Hair follicular keratinocyte (primary cell): Measurements from ENCODE around the gene ADH6. TPM values are rescaled to one million over a fixed set of nuclear protein-coding genes. Genes with fewer than 3 reads are reported as not detected.

ENCODE experiments used
- total RNA-seq: library from RNA; depleted of rRNA; stranded (reverse); fragments of >200 nt; gene quantifications from 2 replicates; pipeline ENCODE4 v1.2.3, GENCODE V29; 2015

ADH6 gene
- total RNA-seq = not detected in 2 replicates

DNA sequence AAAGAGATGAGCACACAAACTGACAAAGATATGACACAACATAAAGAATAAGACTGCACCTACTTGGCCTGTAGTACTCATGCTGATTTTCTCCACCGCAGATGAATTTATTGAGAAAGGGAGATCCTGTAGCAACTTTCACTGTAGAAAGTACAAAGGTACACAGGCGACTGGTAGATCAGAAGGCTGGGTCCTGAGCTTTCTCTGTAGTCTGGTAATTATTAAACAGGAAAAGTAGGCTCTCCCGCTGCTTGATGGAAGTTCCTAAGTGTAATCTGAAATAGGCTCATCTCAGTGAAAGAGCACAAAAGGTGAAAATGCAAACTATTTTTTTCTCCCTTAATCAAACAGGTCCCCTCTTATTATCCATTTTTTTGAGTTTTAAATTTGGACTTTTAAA, at the start of gene ADH6:
Gene ADH6 (minus strand): TSS at position 175 of the 400 bp plus-strand sequence. CDS start 94 bp downstream, at position 81.

Other genes with a start within 250 kb of the ADH6 start
- 75.6 and 76.7 TPM in 2 replicates for gene METAP1, start 223.5 kb downstream of the ADH6 start, total RNA-seq
- 153 and 171 TPM in 2 replicates for gene ADH5, start 130.5 kb downstream of the ADH6 start, total RNA-seq
- gene ADH4, start 74.9 kb downstream of the ADH6 start, total RNA-seq = not detected in 2 replicates
- not detected in 2 replicates for gene ADH1A, start 71.7 kb upstream of the ADH6 start, total RNA-seq
- gene ADH1B, start 102.2 kb upstream of the ADH6 start, total RNA-seq = not detected in 2 replicates
- 0.08 TPM in 1 of 2 replicates, not detected in the other for gene ADH1C, start 133.5 kb upstream of the ADH6 start, total RNA-seq
- 0.08 TPM in 1 of 2 replicates, not detected in the other for gene ADH7, start 216.1 kb upstream of the ADH6 start, total RNA-seq